GM15510 (cell line): ENCODE data around the gene FGGY.

Experiments
- POLR2A ChIP-seq: IDR thresholded peaks from 3 replicates; pipeline ENCODE4 v1.6.1; 2011; ENCODE audit warnings: borderline replicate concordance; ENCODE audit not compliant: insufficient read length; ENCODE audit errors: extremely low read depth

Gene FGGY

DNA sequence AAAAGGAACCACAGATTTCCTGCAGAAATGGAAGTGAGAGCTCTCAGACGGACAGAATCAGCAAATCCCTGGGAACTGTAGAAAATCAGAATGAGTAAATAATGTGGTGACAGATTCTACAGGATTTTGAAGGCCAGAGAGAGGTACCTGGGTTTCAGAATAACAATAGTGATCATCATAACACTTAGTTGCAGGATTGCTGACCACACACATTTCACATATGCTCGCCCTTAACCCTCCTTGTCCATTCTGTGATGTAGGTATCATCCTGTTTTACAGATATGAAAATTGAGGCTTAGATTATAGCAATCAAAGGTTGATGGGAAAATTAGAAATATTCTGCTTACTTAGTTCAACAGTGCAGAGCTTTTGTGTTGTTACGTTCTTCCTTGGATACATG lies 419.9 kb downstream of the FGGY start:
- no peak for TF ChIP-seq POLR2A

DNA sequence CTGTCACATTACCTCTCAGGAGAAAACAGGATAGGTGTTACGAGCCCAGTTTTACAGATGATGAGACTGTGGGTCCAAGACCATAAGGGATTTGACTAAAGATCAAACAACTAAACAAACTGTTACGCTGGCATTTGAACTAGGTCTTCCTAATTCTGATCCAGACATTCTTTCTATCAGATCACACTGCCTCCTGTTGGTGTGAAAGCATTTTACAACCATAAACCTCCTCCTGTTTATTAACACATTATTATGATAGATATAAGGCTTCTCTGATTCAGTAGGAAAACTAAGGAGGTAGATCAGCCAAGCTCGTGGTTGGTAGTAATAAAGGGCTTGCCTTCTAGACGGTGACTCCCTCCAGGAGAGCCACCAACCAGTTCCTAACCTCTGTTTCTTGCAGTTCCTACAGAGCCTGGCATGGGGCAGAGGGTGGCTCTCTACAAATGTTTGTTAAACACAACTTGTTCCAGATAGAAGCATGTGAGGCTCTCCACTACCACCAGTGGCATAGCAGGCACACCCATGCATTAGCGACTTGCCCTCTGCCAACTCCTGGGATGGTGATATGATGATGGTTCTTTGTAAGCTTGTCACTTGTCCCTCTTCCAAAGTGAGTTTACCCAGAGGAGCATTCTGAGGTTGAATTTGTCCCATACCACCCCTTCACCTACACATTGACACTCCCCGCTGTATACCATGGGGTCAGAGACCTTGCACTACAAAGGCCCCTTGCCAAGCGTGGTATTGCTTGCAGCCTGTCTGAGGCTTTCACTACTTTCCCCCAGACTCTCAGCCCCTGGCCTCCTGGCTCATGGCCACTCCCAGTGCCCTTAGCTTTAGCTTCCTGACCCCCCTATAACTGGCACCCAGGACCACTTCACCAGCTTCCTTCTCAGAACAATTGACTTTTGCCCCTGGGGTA lies 421.4 kb downstream of the FGGY start:
- no peak for TF ChIP-seq POLR2A

DNA sequence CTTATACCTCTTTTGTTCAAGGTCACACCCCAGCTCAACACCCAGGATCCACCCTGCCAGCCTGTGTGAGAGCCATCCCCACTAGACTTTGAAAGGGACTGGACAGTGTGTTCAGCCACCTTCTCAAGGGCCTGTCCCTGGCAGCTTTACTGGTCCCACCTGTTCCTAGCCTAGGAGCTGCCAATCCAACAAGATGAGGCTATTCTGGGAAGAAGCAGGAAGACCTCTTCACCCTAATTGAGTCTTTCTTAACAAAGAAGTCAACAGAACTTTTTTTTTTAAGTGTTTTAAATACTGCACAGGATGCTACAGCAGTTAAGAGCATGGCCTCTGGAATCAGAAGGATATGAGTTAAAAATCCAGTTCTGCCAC lies 422.1 kb downstream of the FGGY start:
- no peak for TF ChIP-seq POLR2A

DNA sequence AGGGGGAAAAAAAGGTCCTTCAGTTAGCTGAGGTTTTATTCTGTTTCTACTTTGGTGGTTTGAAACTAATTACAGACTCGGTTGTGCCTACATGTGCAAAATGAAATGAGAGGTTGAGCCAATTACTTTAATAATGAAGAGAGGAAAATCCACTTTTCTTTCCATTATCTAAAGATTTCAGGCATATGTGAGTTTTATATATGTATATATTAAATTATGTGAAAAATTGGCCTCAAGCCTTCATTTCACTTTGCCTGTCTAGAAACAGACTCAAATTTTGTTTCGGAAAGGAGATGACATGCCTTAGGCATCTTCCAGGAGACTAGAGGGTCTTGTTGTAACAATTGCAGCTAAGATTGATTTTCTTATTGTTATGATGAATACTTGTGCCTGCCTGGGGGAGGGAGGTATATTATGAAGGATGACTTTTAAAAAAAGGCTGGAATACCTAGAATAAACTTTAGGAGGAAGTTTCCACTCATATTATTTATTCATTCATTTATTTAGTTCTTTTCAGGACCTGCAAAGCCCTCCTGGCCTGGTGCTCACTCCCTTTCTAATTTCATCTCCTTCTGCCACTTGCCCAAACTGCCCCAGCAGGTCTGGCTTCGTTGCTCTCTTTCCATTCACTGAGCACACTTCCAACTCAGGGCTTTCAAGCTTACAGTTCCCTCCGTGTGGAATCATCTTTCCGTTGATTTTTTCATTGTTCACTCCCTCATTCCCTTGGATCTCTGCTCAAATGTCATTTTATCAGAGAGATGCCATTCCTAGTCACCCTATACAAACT lies 423.6 kb downstream of the FGGY start:
- no peak for TF ChIP-seq POLR2A

DNA sequence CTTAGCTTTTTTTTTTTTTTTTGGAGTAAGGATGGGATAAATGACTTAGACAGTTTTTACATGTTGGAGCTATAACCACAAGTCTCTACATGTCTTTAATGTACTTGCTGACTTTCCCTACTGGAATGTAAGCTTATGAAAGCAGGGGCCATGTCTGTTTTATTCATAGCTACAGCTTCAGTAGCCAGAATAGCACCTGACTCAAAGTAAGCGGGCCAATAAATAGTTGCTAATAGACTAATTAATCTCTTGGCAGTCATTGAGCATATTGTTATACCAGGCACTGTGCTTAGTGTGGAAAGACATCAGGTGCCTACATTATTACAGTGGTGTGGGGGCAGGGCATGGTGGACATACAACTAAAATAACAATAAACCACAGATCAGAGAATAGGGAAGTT lies 433.4 kb downstream of the FGGY start:
- TF ChIP-seq POLR2A = no peak

DNA sequence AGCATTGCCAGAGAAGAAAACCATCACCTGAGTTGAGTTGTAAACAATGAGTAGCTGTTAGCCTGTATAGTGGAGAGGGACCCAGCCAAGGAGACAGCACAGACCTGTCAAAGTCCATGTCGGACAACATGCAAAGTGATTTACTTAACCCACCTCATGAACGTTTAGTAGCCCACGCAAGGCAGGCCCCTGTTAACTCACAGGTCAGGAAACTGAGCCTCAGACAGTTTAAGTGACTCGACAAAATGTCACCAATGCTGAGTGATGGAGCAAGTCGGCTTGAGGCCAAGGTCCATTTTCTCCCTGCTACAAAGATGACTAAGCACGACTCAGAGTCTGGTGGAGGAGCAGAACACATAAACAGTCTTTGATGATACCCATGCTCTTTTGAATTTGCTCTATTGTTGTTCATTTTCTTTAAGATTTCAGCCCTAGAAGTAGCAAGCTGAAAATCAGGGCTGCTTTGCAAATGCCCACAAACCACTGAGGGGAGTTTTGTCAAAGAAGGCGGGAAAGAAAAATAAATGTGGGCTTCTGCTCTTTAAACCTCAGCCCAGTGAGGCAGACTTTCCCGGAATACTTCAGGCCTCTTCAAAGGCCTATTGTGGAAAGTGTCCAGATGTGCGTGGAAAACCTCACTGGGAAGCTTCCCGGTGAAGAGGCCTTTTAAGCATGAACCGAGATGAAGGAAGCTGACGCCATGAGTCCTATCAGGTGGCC lies 434.0 kb downstream of the FGGY start:
- no peak for TF ChIP-seq POLR2A

DNA sequence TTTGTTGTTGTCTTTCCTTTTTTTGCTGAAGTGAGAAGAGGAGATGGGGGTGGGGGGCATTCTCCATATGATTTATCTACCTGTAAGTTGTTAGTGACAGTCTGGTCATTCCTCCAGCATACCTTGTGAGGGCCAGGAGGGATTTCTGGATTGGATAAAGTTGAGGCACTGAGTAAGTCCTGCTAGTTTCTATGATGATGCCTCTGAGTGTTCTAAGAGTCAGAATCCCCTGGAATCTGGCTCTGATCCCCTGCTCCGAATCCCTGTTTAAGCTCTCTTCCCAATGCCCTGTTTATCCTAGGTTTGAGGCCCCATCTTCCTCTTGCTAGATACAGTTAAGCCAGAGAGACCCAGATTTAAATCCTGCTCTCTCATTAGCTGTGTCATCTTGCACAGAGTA lies 434.7 kb downstream of the FGGY start:
- no peak for TF ChIP-seq POLR2A

DNA sequence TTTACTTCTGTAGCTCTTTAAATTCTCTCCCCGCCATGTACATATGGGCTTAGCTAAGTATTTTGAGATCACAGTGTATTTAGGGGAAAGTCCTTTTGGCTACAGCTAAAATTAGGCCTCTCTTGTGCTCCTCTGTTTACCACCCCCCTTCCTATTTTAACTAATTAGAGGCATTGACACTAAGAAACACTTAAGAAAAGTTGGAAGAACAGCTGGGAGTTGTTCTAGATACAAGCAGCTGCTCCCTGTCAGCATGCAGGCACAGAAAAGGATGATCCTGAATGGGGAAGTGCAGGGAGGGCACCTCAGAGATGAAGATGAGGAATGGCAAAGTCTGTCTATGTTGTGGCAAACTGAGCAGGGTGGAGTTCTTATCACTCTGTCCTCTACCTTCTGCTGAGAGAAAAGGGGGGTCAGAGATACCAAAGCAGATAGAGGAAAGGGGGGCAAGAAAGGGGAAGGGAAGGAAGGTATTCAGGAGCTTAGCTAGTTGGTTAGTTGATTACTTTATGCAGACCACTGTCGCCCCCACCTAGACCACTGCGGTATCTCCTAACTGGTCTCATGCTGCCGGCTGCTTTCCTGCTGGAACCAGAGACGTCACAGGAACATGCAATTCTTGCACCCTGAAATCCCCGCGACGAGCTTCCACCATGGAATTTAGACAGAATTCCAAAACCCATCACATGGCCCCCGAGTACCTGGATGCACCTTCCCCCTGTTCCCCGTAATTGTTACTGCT lies 435.5 kb downstream of the FGGY start:
- TF ChIP-seq POLR2A = no peak

DNA sequence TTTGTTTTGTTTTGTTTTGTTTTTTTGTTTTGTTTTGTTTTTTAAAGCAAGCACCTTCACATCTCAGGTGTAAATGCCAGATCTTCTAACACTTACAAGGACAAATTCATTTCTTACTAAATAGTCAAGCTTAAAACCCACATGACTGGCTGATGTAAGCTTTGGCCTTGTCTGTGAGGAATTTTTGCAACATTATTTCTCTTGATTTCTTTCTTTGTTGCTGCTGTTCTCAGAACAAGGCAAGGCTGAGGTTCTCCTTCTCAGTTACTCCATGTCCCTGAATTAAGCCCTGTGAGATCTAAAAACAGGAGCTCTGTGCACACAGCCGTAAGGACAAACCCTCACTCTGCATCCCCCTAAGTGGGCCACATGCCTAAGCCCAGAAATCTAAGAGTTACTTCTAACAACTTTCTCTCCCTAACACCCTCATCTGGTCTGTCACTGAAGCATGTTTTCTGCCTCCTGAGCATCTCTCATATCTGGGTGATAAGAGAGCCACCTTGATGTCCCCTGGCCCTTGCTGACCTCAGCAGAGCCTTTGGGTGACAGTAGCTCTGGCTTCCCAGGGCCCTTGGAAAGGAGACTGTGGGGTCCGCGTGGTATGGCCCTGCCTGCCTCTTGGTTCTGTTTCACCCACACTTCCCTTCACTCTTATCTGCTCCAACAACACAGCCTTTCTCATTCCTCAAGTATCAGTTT lies 436.7 kb downstream of the FGGY start:
- no peak for TF ChIP-seq POLR2A

DNA sequence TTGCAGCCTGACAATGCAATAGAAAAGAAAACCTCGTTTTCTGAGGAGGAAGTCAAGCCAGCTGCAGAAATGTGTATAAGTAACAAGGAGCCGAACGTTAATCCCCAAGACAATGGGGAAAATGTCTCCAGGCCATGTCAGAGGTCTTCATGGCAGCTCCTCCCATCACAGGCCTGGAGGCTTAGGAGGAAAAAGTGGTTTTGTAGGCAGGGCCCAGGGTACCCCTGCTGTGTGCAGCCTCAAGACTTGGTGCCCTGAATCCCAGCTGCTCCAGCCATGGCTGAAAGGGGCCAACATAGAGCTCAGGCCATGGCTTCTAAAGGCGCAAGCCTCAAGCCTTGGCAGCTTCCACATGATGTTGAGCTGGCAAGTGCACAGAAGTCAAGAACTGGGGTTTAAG lies 439.9 kb downstream of the FGGY start:
- no peak for TF ChIP-seq POLR2A

DNA sequence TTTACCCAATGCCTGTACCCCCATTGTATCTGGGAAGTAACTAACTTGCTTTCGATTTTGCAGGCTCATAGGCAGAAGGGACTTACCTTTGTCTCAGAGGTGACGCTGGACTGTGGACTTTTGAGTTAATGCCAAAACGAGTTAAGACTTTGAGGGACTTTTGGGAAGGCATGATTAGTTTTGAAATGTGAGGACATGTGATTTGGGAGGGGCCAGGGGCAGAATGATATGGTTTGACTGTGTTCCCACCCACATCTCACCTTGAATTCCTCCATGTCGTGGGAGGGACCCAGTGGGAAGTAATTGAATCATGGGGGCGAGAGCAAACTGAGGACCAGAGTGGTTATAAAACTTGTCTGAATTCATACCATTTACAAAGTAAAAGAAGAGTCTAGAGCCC lies 440.7 kb downstream of the FGGY start:
- TF ChIP-seq POLR2A = no peak

DNA sequence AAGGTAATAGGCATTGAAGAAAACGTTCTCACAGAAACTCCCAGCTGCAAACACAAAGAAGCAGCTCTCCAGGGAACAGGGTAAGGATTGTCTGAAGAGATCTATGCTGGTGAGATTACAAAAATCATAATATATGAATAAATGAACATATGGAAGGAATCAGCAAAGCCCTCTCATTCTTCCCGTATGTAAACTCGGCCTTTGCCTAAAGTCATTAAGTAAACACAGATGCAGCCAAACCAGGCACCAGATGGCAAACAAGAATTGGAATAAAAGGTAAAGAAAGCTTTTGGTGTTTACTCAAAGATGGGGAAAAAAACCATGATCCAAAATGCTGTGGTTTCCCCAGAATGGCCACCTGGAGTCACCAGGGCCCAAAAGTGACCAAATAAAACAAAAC lies 441.3 kb downstream of the FGGY start:
- no peak for TF ChIP-seq POLR2A

DNA sequence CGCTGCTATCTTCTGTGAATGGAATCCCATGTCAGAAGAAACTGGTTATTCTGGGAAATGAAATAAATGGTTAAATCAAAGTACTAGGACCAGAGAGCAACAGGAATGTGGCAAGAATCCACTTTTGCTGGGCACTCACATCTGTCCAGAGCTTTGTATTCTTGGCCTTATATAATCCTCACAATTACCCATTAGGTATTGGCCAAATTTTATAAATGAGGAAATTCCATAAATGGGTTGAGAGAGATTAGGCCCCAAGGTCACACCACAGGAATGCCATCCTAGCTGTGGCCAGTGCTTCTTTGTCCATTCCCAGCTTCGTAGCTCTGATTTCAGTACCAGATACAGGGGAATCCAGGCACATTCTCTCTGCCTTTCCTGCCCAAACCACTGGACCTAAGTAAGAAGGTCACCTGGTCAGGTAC lies 441.7 kb downstream of the FGGY start:
- TF ChIP-seq POLR2A = no peak

DNA sequence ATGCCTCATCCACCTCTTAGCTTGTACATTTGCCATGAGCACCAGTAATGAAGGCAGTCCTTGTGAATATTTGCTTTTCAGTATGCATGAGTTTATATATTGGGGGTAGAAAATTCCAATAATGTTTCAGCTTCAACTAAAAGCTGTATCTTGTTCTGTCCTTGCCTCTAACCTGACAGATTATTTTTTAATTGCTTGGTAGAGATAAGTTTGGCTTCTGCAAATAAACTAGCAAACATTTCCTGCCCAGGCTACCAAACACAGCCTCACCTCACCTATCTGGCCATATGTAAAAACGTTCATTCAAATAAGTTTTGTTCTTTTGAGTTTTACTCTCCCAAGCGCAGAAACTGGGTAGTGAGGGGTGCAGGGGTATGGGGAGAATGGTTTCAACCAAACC lies 442.2 kb downstream of the FGGY start:
- no peak for TF ChIP-seq POLR2A
